HuH-7.5 (cell line): ENCODE data around the gene ABCA4.
A peak's percentile ranks its signal among the peaks of the same experiment; 100 is the strongest.

Source experiments
- DNase-seq: peaks from one replicate; pipeline ENCODE4 v3.0.0; 2011; ENCODE audit warnings: low spot score

Gene ABCA4

GRCh38 chr1:94104776-94105580 is 16.0 kb downstream of the ABCA4 start:
- no peak for DNase-seq

- DNase-seq = no peak
Observed at GRCh38 chr1:94104127-94104684, 16.7 kb downstream of the ABCA4 start.

- no peak for DNase-seq
Observed at GRCh38 chr1:94103608-94104007, 17.3 kb downstream of the ABCA4 start.

GRCh38 chr1:94101613-94102525 is 19.1 kb downstream of the ABCA4 start:
- no peak for DNase-seq

GRCh38 chr1:94100785-94101612 is 19.9 kb downstream of the ABCA4 start:
- DNase-seq = no peak

- DNase-seq = no peak
Observed at GRCh38 chr1:94100129-94100784, 20.7 kb downstream of the ABCA4 start.

GRCh38 chr1:94099303-94099702 is 21.6 kb downstream of the ABCA4 start:
- DNase-seq = no peak

- no peak for DNase-seq
Observed at GRCh38 chr1:94098585-94099111, 22.3 kb downstream of the ABCA4 start.

GRCh38 chr1:94096797-94097549 is 24.0 kb downstream of the ABCA4 start:
- DNase-seq = peak; percentile 39

- DNase-seq = no peak
Observed at GRCh38 chr1:94095744-94096469, 25.0 kb downstream of the ABCA4 start.

GRCh38 chr1:94095112-94095637 is 25.8 kb downstream of the ABCA4 start:
- DNase-seq = no peak

GRCh38 chr1:94094469-94095111 is 26.4 kb downstream of the ABCA4 start:
- DNase-seq = no peak

- DNase-seq = no peak
Observed at GRCh38 chr1:94093996-94094395, 27.0 kb downstream of the ABCA4 start.

GRCh38 chr1:94093396-94093795 is 27.6 kb downstream of the ABCA4 start:
- DNase-seq = no peak

GRCh38 chr1:94092210-94092613 is 28.7 kb downstream of the ABCA4 start:
- DNase-seq = no peak

- no peak for DNase-seq
Observed at GRCh38 chr1:94090761-94091160, 30.2 kb downstream of the ABCA4 start.

- no peak for DNase-seq
Observed at GRCh38 chr1:94087193-94087592, 33.8 kb downstream of the ABCA4 start.

- no peak for DNase-seq
Observed at GRCh38 chr1:94084547-94084946, 36.4 kb downstream of the ABCA4 start.

GRCh38 chr1:94084085-94084484 is 36.9 kb downstream of the ABCA4 start:
- no peak for DNase-seq
